DMS53 treated with DMSO at 0.1 percent for 48 hours (cell line): ENCODE measurements around the gene ABR.
"Not testable (repeated sequence)": the region's sequence is repeated elsewhere in the genome, so short reads cannot be mapped to it uniquely, and the experiment has no call there.

Source experiments
- DNase-seq: peaks from one replicate; lab custom pipeline; 2025; ENCODE audit not compliant: unreplicated experiment; lab: John Stamatoyannopoulos, UW

Gene ABR

DNA sequence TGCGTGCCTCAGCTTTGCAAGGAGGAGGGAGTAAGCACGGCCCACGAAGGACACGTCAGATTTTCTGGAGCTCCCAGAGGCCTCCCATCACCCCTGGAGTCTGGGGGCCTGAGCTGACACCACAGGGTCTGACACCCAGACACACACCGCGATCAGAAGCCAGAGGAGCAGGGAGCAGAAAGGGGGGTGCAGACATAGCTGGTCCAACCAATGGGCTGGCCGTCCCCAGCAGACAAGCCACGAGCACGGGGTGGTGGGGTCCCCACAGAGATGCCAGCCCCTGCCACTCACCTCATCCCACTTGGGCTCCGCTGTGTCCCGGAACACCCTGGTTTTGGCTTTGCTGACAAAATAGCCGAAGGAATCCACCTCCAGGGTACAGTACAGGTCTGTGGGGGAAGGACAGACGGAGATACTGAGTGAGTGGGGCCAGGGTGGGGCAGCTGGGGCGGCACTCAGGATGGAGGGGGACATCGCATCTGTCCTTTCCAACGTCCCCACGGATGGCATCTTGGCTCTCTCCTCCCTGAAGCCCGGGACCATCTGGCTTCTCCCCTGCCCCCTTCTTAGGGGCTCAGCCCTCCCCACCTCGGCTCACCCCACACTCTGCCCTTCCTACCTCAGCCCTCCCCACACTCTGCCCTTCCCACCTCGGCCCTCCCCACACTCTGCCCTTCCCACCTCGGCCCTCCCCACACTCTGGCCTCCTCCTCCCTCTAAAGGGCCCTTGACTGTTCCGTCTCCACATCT is 129.4 kb downstream of the ABR start:
- DNase-seq: no peak

DNA sequence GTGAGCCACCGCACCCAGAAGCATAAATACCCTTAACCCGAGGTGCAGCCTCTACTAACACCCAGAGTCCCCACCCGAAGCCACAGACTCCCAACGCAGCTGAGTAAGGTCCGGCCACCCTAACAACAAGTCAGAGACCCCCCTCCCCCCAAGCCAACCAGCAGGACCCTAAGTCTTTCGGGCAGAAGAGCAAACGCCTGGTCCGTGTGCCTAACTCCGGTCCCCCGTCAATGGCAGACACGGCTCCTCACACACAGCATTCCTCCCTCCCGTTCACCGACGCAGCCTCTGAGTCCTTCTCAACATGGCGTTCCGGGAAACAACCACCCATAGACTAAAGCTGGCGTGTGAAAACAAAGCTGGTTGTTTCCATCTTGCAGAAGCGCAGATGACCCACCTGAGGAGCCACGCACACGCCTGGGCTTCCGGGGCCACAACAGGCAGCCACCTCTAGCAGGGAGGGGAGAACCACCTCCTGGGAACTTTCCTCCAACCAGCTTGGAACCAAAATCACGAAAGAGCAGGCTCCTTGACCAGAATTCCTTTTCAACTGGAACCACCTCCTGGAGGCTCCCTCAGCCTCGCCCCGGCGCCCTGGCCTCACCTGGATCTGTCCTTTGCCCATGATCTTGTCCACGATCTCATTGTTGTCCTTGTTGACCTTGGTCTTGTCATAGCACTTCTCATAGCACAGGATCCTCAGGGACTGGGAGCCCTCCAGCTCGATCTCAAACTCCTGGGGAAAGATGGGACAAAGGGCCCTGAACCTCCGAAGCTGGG is 130.1 kb downstream of the ABR start:
- no peak for DNase-seq

DNA sequence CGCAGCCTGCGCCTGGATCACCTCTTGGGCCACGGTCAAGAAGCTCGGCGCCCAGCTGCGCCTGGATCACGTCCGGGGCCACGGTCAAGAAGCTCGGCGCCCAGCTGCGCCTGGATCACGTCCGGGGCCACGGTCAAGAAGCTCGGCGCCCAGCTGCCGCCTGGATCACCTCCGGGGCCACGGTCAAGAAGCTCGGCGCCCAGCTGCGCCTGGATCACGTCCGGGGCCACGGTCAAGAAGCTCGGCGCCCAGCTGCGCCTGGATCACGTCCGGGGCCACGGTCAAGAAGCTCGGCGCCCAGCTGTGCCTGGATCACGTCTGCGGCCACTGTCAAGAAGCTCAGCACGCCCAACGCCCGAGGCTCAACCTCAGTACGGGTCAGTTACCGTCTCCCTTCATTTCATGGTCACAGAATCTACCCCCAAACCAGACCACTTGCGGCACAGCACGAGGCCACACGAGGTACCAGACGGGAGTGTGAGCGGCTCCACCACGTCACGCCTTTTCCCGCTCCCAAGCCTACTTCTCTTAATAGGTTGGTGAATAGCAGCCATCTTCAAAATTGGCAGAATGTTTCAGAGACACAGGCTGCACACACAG is 131.2 kb downstream of the ABR start:
- not testable (repeated sequence) for DNase-seq

DNA sequence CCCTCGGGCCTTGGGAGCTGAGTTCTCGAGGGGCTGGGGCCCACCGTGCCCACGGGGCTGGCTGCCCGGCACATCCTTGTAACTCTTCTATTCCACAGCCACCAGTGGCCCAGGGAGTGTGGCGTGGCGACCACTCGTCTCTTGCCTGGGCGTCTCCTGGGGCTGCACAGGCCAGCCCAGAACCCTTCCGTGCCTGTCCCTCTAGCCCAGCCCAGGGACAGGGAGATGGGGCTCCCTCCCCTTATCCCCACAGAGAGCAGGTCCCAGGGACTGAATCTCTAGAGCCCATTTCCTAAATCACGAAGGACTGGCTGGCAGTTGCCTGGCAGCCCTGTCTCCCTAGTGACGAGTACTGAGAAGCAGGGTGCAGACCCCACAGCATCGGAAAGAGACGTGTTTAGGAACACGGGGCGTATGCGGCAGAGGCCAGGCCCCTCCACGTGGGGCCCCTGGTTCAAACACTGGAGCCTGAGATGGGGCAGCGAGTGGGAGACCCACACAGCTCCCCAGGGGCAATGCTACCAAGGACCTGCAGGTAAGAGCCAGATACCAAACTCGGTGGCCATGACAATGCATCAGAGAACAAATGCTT is 131.8 kb downstream of the ABR start:
- DNase-seq: no peak

DNA sequence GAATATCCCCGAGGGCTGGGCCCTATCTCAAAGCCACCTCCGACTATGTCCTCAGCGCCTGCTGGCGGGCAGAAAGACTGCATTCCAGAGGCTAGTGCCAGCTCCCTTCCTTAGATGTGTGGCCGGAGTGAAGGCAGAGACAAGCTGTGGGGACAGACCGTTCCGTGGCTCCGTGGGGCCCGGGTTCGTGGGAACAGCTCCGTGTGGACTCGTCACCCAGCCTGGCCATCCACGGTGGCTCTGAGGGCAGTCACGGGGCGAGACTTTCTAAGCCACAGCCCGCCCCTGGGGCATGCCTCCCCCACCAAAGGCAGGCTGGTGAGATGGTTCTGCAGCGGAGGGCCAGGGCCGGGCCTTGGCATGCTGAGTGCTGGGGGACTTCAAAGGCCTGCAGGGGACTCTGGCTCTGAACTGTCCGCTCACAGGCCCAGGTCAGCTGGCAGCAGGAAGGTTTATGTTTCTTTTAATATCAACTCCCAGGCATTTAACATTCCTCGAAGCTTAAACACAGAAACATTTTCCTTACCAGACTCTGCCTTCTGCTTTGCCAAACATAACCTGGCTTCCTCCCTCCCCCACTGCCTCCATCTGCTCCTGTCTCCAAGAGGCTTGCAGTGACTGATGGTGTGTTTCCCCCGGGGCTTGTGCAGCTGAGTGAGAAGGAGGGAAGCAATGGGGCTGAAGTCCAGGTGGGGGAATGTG is 132.5 kb downstream of the ABR start:
- no peak for DNase-seq

DNA sequence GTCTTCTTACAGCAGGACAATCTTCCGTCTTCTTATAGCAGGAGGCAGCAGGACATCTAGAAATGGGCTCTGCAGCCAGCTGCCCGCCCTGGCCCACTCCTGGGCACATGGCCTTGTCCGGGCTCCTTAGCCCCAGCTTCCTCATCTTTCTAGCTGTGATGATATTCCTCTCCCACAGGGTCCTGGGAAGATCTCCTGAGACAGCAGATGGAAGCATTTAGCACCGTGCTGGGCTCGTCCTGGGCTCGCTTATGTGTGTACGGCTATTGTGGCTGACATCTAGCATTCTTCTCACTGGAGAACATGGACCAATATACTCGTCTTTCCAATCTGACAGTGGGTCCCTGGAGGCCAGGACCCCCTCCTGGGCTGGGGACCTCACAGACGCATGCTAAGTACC is 134.3 kb downstream of the ABR start:
- no peak for DNase-seq

DNA sequence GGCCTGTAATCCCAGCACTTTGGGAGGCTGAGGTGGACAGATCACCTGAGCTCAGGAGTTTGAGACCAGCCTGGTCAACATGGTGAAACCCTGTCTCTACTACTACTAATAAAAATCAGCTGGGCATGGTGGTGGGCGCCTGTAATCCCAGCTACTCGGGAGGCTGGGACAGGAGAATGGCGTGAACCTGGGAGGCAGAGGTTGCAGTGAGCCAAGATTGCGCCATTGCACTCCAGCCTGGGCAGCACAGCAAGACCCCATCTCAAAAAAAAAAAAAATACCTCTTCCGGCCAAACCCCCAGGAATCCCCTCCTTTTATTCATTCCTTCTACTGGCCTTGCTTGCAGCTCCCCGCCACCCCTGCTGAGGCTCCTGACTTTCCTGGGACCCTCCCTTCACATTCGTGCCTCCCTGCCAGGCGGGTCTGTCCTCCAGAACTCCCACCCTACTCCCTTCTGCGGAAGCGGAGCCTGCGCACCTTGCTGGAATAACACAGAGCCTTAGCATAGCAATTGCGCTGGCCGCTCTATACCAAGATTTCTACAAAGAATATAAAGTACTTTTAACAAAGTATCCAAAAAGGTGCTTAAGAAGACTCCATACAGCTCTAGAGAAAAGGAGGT is 135.3 kb downstream of the ABR start:
- DNase-seq: not testable (repeated sequence)

DNA sequence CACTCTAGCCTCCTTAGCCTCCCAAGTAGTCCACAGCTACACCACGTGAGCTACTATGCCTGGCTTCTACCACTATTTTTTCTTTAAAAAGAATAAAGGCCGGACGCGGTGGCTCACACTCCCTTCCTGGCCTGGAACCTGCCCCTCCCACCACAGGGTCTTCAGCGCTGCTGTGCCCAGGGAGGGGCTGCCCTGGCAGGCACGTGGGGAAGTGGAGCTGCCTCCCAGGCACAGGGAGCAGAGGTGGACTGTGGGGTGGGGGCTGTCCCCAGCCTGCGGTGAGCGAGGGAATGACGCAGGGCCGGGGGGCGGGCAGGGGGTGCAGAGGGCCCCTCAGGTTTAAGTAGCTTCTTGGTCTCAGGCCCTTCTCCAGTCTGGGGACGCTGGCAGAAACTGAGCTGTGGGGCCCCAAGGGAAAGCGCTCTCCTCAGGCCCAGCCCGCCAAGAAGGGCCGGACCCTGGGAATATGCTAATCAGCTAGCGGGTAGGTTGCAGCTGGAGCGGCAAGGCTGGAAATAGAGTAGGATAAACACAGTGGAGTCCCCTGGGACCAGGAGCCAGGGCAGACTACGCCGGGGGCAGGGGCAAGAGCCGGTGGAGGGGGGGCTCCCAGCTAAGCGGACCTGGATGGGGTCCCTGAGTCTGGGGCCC is 136.1 kb downstream of the ABR start:
- DNase-seq: no peak

DNA sequence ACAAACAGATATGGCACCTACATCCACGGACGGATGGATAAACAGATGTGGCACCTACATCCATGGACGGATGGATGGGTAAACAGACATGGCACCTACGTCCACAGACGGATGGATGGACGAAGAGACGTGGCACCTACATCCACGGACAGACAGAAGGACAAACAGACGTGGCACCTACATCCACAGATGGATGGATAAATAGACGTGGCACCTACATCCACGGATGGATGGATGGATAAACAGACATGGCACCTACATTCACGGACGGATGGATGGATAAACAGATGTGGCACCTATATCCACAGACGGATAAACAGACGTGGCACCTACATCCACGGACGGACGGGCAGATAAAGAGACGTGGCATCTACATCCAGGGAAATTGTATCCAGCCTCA is 137.3 kb downstream of the ABR start:
- no peak for DNase-seq

DNA sequence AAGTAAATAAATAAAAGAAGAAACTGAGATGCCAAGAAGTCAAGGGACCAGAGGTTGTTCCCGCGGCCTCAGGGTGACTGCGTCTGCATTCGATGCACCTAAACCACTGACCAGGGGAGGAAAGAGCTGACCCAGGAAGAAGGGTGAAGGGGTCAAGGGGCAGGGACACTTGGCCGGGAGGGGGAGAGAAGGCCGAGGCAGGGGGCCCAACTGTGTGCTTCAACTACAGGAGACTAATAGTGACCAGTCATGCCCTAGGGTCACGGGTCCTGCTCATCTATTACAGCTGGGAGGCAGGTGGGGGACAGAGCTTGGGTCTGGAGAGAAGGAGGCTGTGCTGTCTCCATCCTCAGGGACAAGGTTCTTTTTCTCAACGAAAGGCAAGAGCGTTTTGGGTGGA is 138.0 kb downstream of the ABR start:
- no peak for DNase-seq

DNA sequence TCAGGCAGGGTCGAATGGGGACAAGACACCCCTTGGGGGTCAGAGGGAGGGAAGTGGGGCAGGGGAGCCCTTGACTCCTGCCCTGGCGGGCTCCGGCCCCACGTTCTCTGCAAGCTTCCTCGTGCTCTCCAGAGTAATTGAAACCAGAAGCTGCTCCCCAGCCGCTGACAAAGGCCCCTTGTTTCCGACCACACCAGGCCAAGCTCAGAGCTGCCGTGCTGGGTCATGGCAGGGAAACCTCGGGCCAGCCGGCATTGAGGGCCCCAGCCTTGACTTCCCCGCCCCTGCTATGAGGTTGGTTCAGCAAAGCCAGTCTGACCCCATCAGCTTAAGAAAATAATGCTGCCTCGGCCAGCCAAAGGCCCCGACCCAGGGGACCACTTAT is 139.6 kb downstream of the ABR start:
- no peak for DNase-seq

DNA sequence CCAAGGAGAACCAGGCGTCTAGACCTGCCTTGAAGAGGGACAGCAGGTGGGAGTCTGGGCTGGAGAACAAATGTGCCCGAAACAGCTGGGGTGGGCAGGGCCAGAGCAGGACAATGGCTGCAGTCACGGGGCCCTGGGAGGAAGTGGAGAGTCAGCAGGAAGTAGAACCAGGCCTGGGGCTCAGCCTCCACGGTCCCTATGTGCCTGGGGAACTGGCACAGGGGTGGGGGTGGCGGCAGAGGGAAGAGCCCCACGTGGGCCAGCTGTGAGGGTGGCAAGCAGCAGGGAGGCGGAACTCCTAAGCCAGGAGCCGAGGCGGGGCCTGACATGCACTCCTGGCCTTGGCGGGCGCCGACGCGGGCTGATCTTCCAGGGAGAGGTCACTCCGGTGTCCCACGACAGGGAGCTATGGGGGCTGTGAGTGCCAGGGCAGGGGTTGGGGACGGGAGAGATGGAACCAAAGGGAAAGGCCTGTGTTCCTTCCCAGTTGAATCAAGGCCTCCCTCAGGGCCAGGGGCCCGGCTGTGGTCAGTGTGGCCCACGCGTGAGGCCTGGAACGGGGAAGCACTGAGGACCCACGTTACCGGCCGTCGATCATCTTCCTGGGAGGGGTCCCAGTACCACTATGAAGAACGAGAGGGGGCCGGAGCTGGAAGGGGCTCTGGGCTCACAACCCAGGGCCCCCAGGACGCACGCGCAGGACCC is 140.1 kb downstream of the ABR start:
- no peak for DNase-seq

DNA sequence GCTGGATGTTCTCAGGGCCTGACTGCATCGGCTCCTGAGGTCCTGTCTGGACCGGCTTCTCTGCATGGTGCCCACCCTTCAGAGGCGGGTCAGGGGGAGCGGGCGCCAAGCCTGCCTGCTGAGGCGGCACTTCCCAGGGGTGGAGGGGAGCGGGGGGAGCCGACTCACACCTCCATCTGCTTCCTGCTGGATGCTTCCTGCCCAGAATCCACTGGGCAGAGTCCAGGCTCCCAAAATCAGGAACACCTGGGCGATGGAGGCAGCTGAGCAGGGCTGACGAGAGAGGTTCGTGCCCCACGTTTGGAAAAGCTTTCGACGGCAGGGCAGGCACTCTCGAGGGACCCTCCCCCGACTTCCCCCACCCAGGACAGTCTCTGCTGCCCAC is 140.7 kb downstream of the ABR start:
- no peak for DNase-seq

DNA sequence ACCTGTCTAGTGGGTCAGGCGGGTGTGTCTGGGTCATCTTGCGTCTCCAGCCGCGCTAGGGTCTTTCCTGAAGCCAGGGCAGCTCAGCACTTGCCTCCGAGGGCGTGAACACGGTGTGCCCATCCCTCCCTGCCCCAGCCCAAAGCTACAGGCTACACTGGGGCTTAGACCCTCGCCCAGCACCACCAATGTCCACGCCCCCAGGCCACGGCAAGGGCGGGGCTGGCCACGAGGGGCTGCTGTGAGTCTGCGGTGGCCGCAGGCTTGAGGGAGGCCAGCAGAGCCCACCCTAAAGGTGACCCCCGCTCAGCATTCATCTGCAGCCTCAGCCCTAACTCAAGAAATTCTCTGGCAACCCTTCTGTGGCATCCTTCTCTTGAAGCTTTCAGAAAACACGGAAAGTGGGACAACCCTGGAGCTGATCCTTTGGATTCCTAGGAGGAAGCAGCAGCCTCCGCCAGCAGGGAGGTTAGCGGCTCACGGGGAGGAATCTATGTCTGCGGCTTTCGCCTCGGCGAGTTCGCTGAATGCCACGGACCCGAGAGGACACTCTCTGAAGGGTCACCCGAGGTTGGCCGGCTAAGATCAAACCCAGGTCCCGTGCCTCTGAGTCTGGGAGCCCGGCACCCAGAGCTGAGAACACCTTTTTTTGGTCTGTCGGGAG is 141.2 kb downstream of the ABR start:
- no peak for DNase-seq

DNA sequence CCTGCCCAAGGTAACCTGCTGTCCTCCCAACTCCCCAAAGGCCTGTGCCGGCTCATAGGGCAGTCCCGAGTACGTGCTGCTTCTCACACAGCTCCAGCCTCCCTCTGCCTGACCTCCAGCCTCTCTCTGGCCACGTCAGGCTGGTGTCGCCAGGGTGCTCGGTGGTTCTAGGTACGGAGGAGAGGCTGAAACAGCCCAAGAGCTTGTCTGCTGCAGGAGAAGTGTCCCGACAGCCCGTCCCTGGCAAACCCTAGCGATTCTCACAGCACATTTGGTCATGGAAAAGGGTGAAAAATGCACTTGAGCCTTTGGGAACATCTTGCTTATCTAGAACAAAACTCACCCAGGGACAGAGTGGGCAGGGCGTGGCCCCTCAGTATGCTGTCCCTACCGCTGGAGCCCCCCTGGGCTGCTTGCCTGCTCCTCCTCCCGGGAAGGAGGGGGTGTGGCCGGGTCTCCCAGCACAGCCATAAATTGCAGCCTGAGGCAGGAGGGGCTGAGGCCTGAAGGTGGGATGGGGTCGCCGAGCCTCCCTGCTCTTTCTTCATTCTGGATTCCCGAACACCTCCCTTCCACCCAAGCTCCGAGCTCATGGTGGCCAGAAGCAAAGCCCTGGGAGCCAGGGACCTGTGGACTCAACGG is 142.4 kb downstream of the ABR start:
- DNase-seq: no peak

DNA sequence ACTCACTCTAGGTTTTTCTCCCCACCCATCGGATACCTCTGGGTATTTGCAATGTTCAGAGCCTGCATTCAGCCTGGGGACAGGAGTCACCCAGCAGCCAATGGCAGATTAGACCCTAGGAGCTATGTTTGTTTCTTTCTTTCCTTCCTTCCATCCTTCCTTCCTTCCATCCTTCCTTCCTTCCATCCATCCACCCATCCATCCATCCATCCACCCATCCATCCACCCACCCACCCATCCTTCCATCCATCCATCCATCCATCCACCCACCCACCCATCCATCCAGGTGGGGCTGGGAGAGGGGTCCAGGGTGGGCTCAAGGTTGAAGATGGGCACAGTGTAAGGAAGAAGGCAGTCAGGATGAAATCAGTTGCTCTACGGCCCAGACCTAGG is 142.9 kb downstream of the ABR start:
- DNase-seq: no peak

DNA sequence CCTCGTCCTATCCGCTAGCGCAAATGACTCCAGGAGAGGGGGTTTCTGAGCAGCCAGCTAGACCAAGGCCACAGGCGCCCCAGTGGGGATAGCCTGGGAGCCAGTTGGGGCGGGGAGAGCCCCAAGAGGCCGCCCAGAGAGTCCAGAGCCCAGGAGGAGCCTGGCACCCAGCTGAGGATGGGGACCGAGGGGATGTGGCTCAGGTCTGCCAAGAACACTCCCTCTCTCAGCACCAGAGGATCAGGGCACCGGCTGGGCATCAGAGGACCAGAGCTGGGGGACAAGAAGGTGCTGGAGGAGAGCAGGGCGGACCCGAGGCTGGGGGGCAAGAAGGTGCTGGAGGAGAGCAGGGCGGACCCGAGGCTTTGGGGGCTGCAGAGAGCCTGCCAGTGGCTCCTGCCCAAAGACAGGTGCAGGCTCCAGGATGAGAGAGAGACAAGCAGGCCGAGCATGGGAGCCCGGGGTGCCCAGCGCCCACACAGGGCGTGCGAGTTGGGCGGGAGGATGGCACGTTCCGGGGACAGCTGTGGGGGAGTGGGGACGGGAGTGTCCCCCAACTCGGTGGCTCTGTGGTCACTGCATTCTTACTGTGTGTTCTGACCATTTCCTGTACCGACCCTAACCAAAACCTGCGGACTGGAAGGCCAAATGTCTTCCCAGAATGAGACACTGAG is 143.5 kb downstream of the ABR start:
- DNase-seq: no peak

DNA sequence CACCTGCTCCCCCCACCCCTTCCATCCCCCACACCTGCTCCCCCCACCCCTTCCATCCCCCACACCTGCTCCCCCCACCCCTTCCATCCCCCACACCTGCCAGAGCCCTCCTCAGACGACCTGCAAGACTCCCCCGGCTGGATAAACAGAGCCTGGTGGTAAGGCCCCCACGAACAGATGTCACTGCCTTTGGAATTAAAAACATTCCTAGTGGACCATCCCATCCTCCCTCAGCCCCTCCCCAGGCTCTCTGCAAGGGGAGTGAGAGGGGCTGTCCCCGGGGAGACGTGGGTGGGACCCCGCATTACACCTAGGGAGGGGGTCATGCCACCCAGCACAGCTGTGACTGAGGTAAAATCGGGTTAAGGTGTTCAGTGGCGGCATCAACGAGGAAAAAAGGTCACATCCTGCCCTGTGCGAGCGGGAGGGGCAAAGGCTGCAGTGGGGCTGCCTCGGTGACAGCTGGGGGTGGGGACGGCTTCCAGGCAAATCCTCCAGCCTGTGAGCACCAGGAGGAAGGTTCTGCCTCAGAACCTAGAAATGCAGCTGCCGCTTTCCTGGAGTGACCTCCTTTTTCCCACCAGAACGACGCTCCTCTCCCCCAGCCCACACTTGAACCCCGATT is 144.1 kb downstream of the ABR start:
- DNase-seq: no peak
